ENCODE data around the gene PIK3CB. TPM values are rescaled to one million over a fixed set of nuclear protein-coding genes. Genes with fewer than 3 reads are reported as not detected.
"Not testable (repeated sequence)": the region's sequence is repeated elsewhere in the genome, so short reads cannot be mapped to it uniquely, and the experiment has no call there.

PIK3CB gene
- total RNA-seq, 1 donor from 2014 or later, result 28.9 TPM

GRCh38 chr3:138846824-138847223, 12.1 kb upstream of the PIK3CB start:
- not testable (repeated sequence) for DNase-seq (ENCODE audit: low spot score)

- DNase-seq (ENCODE audit: low spot score), result no peak
These were observed 11.6 kb upstream of the PIK3CB start for GRCh38 chr3:138846262-138846791.

- no peak for DNase-seq (ENCODE audit: low spot score)
These were observed 11.0 kb upstream of the PIK3CB start for GRCh38 chr3:138845771-138846173.

- DNase-seq (ENCODE audit: low spot score), result no peak
These were observed 10.5 kb upstream of the PIK3CB start for GRCh38 chr3:138845181-138845601.

GRCh38 chr3:138842483-138843188, 7.9 kb upstream of the PIK3CB start:
- no peak for DNase-seq (ENCODE audit: low spot score)

GRCh38 chr3:138838385-138838784, 3.7 kb upstream of the PIK3CB start:
- not testable (repeated sequence) for DNase-seq (ENCODE audit: low spot score)

GRCh38 chr3:138835846-138836245, 1.1 kb upstream of the PIK3CB start:
- not testable (repeated sequence) for DNase-seq (ENCODE audit: low spot score)

- DNase-seq (ENCODE audit: low spot score), result no peak
These were observed 649 bp upstream of the PIK3CB start for GRCh38 chr3:138835397-138835757.

GRCh38 chr3:138833899-138834595, 681 bp downstream of the PIK3CB start:
- DNase-seq (ENCODE audit: low spot score), result peak; percentile 39

- not testable (repeated sequence) for DNase-seq (ENCODE audit: low spot score)
These were observed 2.2 kb downstream of the PIK3CB start for GRCh38 chr3:138832473-138833057.

- no peak for DNase-seq (ENCODE audit: low spot score)
These were observed 4.7 kb downstream of the PIK3CB start for GRCh38 chr3:138829886-138830510.

- DNase-seq (ENCODE audit: low spot score), result no peak
These were observed 5.6 kb downstream of the PIK3CB start for GRCh38 chr3:138829097-138829496.

GRCh38 chr3:138827222-138827621, 7.5 kb downstream of the PIK3CB start:
- DNase-seq (ENCODE audit: low spot score), result no peak

GRCh38 chr3:138825336-138825735, 9.4 kb downstream of the PIK3CB start:
- DNase-seq (ENCODE audit: low spot score), result no peak

- DNase-seq (ENCODE audit: low spot score), result no peak
These were observed 10.6 kb downstream of the PIK3CB start for GRCh38 chr3:138824114-138824506.

- not testable (repeated sequence) for DNase-seq (ENCODE audit: low spot score)
These were observed 14.3 kb downstream of the PIK3CB start for GRCh38 chr3:138820379-138820778.

- no peak for DNase-seq (ENCODE audit: low spot score)
These were observed 16.4 kb downstream of the PIK3CB start for GRCh38 chr3:138818185-138818860.

- DNase-seq (ENCODE audit: low spot score), result no peak
These were observed 17.0 kb downstream of the PIK3CB start for GRCh38 chr3:138817695-138818094.

- DNase-seq (ENCODE audit: low spot score), result no peak
These were observed 21.9 kb downstream of the PIK3CB start for GRCh38 chr3:138812806-138813205.

GRCh38 chr3:138809500-138810256, 25.1 kb downstream of the PIK3CB start:
- no peak for DNase-seq (ENCODE audit: low spot score)
